ENCODE data around the gene CKS2.

The CKS2 gene

DNA sequence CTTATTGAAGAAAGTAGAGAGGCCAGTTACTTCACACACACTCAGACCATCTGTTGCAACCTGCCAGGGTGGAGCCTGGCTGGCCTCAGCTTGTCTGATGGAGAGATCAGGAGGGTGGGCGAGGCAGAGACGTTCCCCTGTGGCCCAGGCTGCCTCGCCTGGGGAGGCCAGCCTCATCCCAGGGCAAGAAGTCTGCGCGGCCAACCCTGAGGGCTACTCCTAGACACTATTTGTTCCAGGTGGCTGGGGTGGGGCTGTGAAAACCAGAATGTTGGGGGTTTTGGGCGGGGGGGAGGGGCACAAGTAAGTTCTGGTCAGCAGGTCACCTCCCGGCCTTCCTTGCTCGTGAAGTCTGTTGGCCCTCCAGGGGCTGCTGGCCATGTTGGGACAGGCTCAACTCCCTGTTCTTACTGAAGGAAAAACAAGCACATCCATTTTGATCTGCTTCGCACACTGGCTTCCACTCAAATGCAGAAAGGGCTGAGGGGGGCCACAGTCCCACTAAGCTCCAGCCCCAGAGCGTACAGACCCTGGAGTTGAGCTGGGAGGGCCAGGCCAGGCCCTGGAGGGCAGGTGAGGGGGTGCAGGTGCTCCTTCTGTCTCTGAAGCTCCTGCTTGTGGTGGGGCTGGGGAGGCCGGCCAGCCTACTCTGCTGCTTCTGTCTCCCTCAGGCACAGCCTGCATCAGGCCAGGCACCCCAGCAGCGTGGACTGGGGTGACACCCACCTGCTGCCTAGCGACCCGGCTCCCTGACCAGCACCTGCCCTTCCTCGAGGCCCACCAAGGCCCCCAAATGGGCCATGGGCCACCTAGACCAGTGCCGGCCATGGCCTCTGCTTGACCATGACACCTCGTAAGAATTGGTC, 53.9 kb downstream of the CKS2 start:
- H3K4me1 ChIP-seq (ENCODE audit: low read depth, poor library complexity, severe bottlenecking) = no peaks in the 10 kb centered on the region
- H3K36me3 ChIP-seq (ENCODE audit: insufficient read depth) = no peaks in the 10 kb centered on the region
- H2AFZ ChIP-seq (ENCODE audit: low read depth) = no peak overlapping the region
- H3K27me3 ChIP-seq (ENCODE audit: insufficient read depth, low read depth) = no peaks in the 10 kb centered on the region
- no peak overlapping the region for H3K9ac ChIP-seq
- H4K20me1 ChIP-seq (ENCODE audit: insufficient read depth) = no peaks in the 10 kb centered on the region
- no peak overlapping the region for H3K4me2 ChIP-seq
- H3K27ac ChIP-seq = no peak overlapping the region
- TF ChIP-seq, protein P1, sequence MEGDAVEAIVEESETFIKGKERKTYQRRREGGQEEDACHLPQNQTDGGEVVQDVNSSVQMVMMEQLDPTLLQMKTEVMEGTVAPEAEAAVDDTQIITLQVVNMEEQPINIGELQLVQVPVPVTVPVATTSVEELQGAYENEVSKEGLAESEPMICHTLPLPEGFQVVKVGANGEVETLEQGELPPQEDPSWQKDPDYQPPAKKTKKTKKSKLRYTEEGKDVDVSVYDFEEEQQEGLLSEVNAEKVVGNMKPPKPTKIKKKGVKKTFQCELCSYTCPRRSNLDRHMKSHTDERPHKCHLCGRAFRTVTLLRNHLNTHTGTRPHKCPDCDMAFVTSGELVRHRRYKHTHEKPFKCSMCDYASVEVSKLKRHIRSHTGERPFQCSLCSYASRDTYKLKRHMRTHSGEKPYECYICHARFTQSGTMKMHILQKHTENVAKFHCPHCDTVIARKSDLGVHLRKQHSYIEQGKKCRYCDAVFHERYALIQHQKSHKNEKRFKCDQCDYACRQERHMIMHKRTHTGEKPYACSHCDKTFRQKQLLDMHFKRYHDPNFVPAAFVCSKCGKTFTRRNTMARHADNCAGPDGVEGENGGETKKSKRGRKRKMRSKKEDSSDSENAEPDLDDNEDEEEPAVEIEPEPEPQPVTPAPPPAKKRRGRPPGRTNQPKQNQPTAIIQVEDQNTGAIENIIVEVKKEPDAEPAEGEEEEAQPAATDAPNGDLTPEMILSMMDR (conservative IDR thresholded peaks at IDR 0.05; ENCODE audit: low read depth, low read length) = no peak
- H3K4me3 ChIP-seq (IDR thresholded peaks at IDR 0.05; ENCODE audit: insufficient read depth, low read depth, low read length) = no peak overlapping the region
- no peaks in the 10 kb centered on the region for H3K79me2 ChIP-seq (ENCODE audit: insufficient read depth, low read depth)

DNA sequence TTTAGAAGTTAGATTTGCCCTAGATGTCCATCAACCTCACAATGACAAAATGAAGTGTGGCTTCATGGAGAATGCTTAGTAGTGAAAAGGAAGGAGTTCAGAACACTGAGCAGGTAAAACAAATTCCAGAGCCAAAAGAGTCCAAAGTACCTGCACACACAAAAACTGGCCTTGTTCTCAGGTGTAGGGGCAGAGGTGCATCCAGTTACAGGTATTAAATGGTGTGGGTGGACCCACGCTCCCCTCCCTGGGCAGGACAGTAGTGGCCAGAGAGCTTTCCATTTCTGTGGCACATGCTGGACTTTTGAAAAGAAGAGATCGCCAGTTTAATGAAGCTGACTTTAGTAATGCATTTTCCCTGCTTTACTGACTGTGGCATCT, 54.5 kb downstream of the CKS2 start:
- TF ChIP-seq, protein P1 (conservative IDR thresholded peaks at IDR 0.05; ENCODE audit: low read depth, low read length) = no peak
- Histone ChIP-seq H3K4me2 (no peak overlapping the region), H3K36me3 (ENCODE audit: insufficient read depth) (no peaks in the 10 kb centered on the region), H3K27me3 (ENCODE audit: insufficient read depth, low read depth) (no peaks in the 10 kb centered on the region), H2AFZ (ENCODE audit: low read depth) (no peak overlapping the region), H3K4me1 (ENCODE audit: low read depth, poor library complexity, severe bottlenecking) (no peaks in the 10 kb centered on the region), H3K9ac (no peak overlapping the region), H3K27ac (no peak overlapping the region), H3K4me3 (IDR thresholded peaks at IDR 0.05; ENCODE audit: insufficient read depth, low read depth, low read length) (no peak overlapping the region), H4K20me1 (ENCODE audit: insufficient read depth) (no peaks in the 10 kb centered on the region), H3K79me2 (ENCODE audit: insufficient read depth, low read depth) (no peaks in the 10 kb centered on the region)

Data from KMS-11 (cell line).